ENCODE data around the gene PPP5C.

GRCh38 chr19:46423188-46423587, 76.3 kb downstream of the PPP5C start:
- TF ChIP-seq CTCF (conservative IDR thresholded peaks at IDR 0.05) (no peak), EZH2 (IDR thresholded peaks at IDR 0.05; ENCODE audit: low read depth) (no peak)
